ENCODE results near the gene ARRB1.

DNA sequence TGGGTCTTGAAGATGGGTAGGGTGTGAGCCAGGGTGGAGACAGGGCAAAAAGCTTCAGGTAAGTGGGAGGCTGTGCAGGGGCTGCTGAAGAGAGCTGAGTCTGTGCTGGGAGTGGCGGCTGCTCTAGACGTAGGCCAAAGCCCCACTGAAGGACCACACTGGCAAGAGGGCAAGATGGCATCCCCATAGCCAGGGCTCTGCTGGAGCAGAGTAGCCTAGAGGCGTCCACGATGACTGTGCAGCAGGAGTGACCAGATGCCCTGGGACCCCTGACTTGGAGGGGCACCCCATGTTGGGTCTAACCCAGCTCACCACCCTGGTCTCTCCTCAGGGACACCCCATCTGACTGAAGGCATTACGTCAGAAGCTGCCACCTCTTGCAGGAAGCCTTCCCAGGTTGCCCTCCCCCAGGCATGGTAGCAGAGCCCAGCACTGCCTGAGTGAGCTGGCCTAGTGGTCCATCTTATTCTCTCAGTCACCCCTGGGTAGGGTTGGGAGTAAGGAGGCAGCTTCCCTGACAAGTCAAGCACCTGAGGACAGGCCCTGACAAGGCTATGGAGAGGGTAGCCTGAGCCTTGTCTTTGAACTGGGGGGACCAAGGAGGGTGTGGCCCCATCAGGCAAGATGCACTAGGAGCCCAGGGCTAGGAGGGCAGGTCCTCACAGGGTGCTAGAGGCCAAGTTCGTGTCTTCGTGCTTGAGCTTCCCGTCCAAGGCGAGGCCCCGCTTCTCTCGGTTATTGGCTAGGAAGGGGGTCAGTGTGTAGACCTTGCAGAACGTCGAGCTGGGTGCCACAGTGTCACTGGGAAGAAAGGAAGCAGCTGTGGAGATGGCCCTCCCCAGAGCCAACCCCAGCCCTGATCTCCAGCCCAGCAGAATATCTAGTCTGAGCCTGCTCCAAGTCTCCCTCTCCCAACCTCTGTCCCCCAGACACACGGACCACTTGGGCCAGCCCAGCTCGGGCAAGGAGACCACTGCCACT lies 77.8 kb downstream of the ARRB1 start:
- no peak for TF ChIP-seq POLR2A (IDR thresholded peaks at IDR 0.05)
- TF ChIP-seq, protein P1, sequence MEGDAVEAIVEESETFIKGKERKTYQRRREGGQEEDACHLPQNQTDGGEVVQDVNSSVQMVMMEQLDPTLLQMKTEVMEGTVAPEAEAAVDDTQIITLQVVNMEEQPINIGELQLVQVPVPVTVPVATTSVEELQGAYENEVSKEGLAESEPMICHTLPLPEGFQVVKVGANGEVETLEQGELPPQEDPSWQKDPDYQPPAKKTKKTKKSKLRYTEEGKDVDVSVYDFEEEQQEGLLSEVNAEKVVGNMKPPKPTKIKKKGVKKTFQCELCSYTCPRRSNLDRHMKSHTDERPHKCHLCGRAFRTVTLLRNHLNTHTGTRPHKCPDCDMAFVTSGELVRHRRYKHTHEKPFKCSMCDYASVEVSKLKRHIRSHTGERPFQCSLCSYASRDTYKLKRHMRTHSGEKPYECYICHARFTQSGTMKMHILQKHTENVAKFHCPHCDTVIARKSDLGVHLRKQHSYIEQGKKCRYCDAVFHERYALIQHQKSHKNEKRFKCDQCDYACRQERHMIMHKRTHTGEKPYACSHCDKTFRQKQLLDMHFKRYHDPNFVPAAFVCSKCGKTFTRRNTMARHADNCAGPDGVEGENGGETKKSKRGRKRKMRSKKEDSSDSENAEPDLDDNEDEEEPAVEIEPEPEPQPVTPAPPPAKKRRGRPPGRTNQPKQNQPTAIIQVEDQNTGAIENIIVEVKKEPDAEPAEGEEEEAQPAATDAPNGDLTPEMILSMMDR (IDR thresholded peaks at IDR 0.05), result no peak
